ENCODE data around the gene SLC30A9.

DNA sequence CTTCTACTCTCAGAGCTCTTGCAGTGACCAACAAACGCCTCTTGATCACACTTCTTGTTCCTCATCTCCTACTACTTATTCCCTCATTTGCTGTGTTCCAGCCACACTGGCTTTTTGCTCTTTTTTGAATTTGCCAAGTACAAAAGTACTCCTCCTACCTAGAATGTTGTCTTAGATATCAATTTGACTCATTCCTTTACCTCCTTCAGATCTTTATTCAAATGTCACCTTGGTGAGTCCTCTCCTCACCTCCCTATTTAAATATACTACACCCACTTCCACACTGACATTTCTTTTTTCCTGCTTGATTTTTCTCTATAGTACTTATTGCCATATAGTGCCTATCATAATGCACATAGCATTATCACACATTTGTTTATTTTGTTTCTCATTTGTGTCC, 15.0 kb upstream of the SLC30A9 start:
- TF ChIP-seq, protein P1, sequence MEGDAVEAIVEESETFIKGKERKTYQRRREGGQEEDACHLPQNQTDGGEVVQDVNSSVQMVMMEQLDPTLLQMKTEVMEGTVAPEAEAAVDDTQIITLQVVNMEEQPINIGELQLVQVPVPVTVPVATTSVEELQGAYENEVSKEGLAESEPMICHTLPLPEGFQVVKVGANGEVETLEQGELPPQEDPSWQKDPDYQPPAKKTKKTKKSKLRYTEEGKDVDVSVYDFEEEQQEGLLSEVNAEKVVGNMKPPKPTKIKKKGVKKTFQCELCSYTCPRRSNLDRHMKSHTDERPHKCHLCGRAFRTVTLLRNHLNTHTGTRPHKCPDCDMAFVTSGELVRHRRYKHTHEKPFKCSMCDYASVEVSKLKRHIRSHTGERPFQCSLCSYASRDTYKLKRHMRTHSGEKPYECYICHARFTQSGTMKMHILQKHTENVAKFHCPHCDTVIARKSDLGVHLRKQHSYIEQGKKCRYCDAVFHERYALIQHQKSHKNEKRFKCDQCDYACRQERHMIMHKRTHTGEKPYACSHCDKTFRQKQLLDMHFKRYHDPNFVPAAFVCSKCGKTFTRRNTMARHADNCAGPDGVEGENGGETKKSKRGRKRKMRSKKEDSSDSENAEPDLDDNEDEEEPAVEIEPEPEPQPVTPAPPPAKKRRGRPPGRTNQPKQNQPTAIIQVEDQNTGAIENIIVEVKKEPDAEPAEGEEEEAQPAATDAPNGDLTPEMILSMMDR (IDR thresholded peaks at IDR 0.05; ENCODE audit: extremely low read depth in 1 of 2, insufficient read depth in 1 of 2, low read depth in 1 of 2, low read length in 2 of 2): no peak
- TF ChIP-seq POLR2AphosphoS5 (IDR thresholded peaks at IDR 0.05; ENCODE audit: insufficient read depth, low read depth, low read length) (no peak), EZH2 (IDR thresholded peaks at IDR 0.05; ENCODE audit: borderline replicate concordance, low read depth, low read length, severe bottlenecking) (no peak), MYC (IDR thresholded peaks at IDR 0.05; ENCODE audit: low read depth, low read length) (no peak), POLR2A (IDR thresholded peaks at IDR 0.05; ENCODE audit: low read depth, low read length) (no peak), FOS (IDR thresholded peaks at IDR 0.05; ENCODE audit: borderline replicate concordance, insufficient read depth, low read length) (no peak)

Measured in endothelial cell of umbilical vein (primary cell).